Mesothelial cell of epicardium (in vitro differentiated cells): ENCODE data around the gene ICAM3. TPM values are rescaled to one million over a fixed set of nuclear protein-coding genes. Genes with fewer than 3 reads are reported as not detected.

Source experiments
- DNase-seq, 2 experiments: peaks; one replicate each; pipeline ENCODE4 v3.0.0; 2021; ENCODE audit warnings: low spot score in 2 of 2; ENCODE audit not compliant: unreplicated experiment in 2 of 2
- H3K27ac Mint-ChIP-seq: 2 replicates; pipeline ENCODE4 v1.8.0; 2021; ENCODE audit warnings: mixed read lengths
- H3K27me3 Mint-ChIP-seq: 2 replicates; pipeline ENCODE4 v1.8.0; 2021; ENCODE audit warnings: low read depth, mixed read lengths
- H3K36me3 Mint-ChIP-seq: 2 replicates; pipeline ENCODE4 v1.8.0; 2021; ENCODE audit warnings: mixed read lengths
- H3K4me1 Mint-ChIP-seq: 2 replicates; pipeline ENCODE4 v1.8.0; 2021; ENCODE audit warnings: mixed read lengths
- H3K4me3 Mint-ChIP-seq: 2 replicates; pipeline ENCODE4 v1.8.0; 2021; ENCODE audit warnings: mild to moderate bottlenecking, moderate library complexity, mixed read lengths
- H3K9me3 Mint-ChIP-seq: 2 replicates; pipeline ENCODE4 v1.8.0; 2021; ENCODE audit warnings: mixed read lengths
- CTCF ChIP-seq: fragments of 200-600 bp; sonication (generic); IDR thresholded peaks from one replicate; pipeline ENCODE4 v1.5.0; 2021; ENCODE audit warnings: antibody characterized with exemption; ENCODE audit not compliant: unreplicated experiment
- total RNA-seq: library from RNA; stranded (reverse); gene quantifications from 3 replicates; pipeline ENCODE4 v1.2.1, GENCODE V29; 2021

Gene ICAM3
- total RNA-seq, 1 donor from 2014 or later: 2.3 TPM

- no peak for TF ChIP-seq CTCF
- Mint-ChIP-seq H3K27me3 (peaks cover 61% of the 10 kb centered on the region), H3K9me3 (no peaks in the 10 kb centered on the region), H3K27ac (no peak overlapping the region), H3K36me3 (no peaks in the 10 kb centered on the region), H3K4me1 (peaks cover 20% of the 10 kb centered on the region), H3K4me3 (no peak overlapping the region)
- no peak for DNase-seq
These were observed 54.5 kb downstream of the ICAM3 start for GRCh38 chr19:10284960-10285278.

- H3K4me1 Mint-ChIP-seq: peaks cover 20% of the 10 kb centered on the region
- no peak for TF ChIP-seq CTCF
- H3K4me3 Mint-ChIP-seq: no peak overlapping the region
- no peak for DNase-seq
- H3K9me3 Mint-ChIP-seq: no peaks in the 10 kb centered on the region
- peaks cover 55% of the 10 kb centered on the region for H3K27me3 Mint-ChIP-seq
- no peaks in the 10 kb centered on the region for H3K36me3 Mint-ChIP-seq
- no peak overlapping the region for H3K27ac Mint-ChIP-seq
These were observed 55.1 kb downstream of the ICAM3 start for GRCh38 chr19:10284065-10284959.

Other genes with a start within 250 kb of the ICAM3 start
- gene ANGPTL6, start 236.9 kb downstream of the ICAM3 start, total RNA-seq: 0.85 to 1.6 TPM (median 0.97 TPM) in 3 replicates
- gene PPAN, start 233.3 kb downstream of the ICAM3 start, total RNA-seq: 53.2 to 64.2 TPM (median 62.1 TPM) in 3 replicates
- 30.8 to 33.6 TPM (median 31.2 TPM) in 3 replicates for gene P2RY11, start 227.9 kb downstream of the ICAM3 start, total RNA-seq
- 199 to 207 TPM (median 207 TPM) in 3 replicates for gene EIF3G, start 219.7 kb downstream of the ICAM3 start, total RNA-seq
- gene DNMT1, start 144.7 kb downstream of the ICAM3 start, total RNA-seq: 110 to 115 TPM (median 112 TPM) in 3 replicates
- gene S1PR2, start 108.3 kb downstream of the ICAM3 start, total RNA-seq: 34.6 to 36.9 TPM (median 34.9 TPM) in 3 replicates
- 54.1 to 57.4 TPM (median 54.4 TPM) in 3 replicates for gene MRPL4, start 87.4 kb downstream of the ICAM3 start, total RNA-seq
- gene ICAM1, start 68.5 kb downstream of the ICAM3 start, total RNA-seq: 9.0 to 11.6 TPM (median 9.6 TPM) in 3 replicates
- gene ICAM4, start 52.7 kb downstream of the ICAM3 start, total RNA-seq: 2.0 to 2.6 TPM (median 2.4 TPM) in 3 replicates
- gene ICAM5, start 49.7 kb downstream of the ICAM3 start, total RNA-seq: 3.3 to 5.7 TPM (median 4.9 TPM) in 3 replicates
- 12.8 to 14.9 TPM (median 13.5 TPM) in 3 replicates for gene ZGLP1, start 29.8 kb downstream of the ICAM3 start, total RNA-seq
- gene FDX2, start 23.6 kb downstream of the ICAM3 start, total RNA-seq: 17.9 to 20.9 TPM (median 18.6 TPM) in 3 replicates
- gene RAVER1, start 6.1 kb downstream of the ICAM3 start, total RNA-seq: 51.1 to 55.7 TPM (median 52.4 TPM) in 3 replicates
- 142 to 148 TPM (median 146 TPM) in 3 replicates for gene TYK2, start 40.9 kb upstream of the ICAM3 start, total RNA-seq
- gene CDC37, start 63.9 kb upstream of the ICAM3 start, total RNA-seq: 153 to 160 TPM (median 159 TPM) in 3 replicates
- 2.9 to 3.1 TPM (median 3.0 TPM) in 3 replicates for gene PDE4A, start 80.9 kb upstream of the ICAM3 start, total RNA-seq
- gene KEAP1, start 163.7 kb upstream of the ICAM3 start, total RNA-seq: 61.2 to 71.0 TPM (median 69.5 TPM) in 3 replicates
- 2.2 to 2.4 TPM (median 2.4 TPM) in 3 replicates for gene S1PR5, start 177.8 kb upstream of the ICAM3 start, total RNA-seq
- gene ATG4D, start 204.3 kb upstream of the ICAM3 start, total RNA-seq: 31.9 to 37.3 TPM (median 33.1 TPM) in 3 replicates
- 27.4 to 31.2 TPM (median 30.6 TPM) in 3 replicates for gene KRI1, start 226.4 kb upstream of the ICAM3 start, total RNA-seq
- 2.6 to 3.1 TPM (median 2.7 TPM) in 3 replicates for gene CDKN2D, start 229.4 kb upstream of the ICAM3 start, total RNA-seq
- gene AP1M2, start 247.7 kb upstream of the ICAM3 start, total RNA-seq: 25.9 to 32.5 TPM (median 32.1 TPM) in 3 replicates